OCI-LY3 (cell line): ENCODE data around the gene IL4I1.

Experiments
- EZH2phosphoT487 ChIP-seq: fragments of 200-600 bp; shearing (Covaris generic); IDR thresholded peaks from 2 replicates; pipeline ENCODE4 v1.6.1; 2018; ENCODE audit warnings: antibody characterized with exemption, mixed run types, low read depth
- TF ChIP-seq, protein P1 (sequence below): fragments of 200-600, 300-600 bp; sonication (generic); IDR thresholded peaks from 2 replicates; pipeline ENCODE4 v1.5.1; 2014; ENCODE audit warnings: antibody characterized with exemption, low read length, low read depth

DNA sequence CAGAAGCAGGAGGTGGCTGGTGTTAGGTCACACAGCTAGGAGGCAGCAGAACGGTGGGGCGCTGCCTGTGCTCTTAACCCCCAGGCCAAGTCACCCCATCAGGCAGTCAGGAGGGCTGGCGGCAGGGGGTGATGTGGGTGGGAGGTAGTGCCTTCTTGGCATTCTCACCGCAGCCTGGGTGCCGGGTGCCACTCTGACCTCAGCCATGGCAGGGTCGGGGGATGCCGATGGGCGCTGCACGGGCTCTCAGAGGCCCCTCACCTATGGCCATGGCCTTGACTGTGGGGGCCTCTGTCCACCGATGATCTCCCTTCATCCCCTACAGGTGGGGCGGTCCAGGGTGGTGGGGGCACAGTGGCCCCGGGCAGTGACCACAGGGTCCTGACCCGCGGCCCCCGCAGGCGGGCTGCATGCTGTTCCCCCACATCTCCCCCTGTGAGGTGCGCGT lies 40.1 kb downstream of the IL4I1 start:
- TF ChIP-seq, protein P1, sequence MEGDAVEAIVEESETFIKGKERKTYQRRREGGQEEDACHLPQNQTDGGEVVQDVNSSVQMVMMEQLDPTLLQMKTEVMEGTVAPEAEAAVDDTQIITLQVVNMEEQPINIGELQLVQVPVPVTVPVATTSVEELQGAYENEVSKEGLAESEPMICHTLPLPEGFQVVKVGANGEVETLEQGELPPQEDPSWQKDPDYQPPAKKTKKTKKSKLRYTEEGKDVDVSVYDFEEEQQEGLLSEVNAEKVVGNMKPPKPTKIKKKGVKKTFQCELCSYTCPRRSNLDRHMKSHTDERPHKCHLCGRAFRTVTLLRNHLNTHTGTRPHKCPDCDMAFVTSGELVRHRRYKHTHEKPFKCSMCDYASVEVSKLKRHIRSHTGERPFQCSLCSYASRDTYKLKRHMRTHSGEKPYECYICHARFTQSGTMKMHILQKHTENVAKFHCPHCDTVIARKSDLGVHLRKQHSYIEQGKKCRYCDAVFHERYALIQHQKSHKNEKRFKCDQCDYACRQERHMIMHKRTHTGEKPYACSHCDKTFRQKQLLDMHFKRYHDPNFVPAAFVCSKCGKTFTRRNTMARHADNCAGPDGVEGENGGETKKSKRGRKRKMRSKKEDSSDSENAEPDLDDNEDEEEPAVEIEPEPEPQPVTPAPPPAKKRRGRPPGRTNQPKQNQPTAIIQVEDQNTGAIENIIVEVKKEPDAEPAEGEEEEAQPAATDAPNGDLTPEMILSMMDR = no peak
- TF ChIP-seq EZH2phosphoT487 = no peak
